HG03575 (cell line): ENCODE measurements around the gene HAL.
"Not testable (repeated sequence)": the region's sequence is repeated elsewhere in the genome, so short reads cannot be mapped to it uniquely, and the experiment has no call there.

Experiments used
- ATAC-seq: cut with Tn5 transposase; IDR thresholded peaks from one replicate; pipeline ENCODE4 v1.9.1; 2021; ENCODE audit not compliant: unreplicated experiment, insufficient number of reproducible peaks, low FRiP score; ENCODE audit errors: extremely low read depth

The HAL gene

DNA sequence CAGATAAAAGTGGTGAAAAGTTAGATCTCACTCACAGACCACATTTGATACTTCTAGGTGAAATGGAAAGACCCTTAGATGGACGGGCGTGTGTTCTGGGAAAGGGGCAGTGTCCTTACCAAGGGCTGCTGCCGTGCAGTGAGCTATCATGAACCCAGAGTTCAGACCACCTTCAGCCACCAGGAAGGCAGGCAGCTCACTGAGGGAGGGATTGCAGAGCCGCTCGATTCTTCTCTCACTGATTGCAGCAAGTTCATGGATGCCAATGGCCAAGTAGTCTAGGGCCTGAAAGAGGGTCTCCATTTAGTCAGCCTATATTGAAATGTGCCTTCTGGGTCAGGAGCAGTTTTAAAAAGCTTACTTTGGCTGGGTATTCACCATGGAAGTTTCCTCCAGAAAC is 15.7 kb downstream of the HAL start:
- ATAC-seq, result no peak

DNA sequence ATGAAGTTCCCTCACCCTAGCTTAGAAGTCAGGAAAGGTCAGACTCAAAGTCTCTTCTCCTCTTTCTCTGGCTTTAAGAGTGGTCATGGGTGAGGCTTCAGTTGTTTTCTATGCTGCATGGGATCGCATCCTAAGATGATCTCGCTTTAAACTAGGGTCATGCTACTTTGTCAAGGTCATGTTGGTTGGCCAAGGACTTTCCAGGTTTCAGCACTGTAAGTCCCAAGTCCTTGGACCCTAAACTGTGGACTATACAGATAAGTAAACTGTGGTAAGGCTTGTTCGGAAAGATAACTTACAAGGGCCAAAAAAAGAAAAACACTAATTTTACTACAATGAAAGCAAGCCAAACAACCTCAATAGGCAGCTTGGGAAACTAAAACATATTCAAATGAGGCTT is 17.4 kb downstream of the HAL start:
- ATAC-seq, result no peak

DNA sequence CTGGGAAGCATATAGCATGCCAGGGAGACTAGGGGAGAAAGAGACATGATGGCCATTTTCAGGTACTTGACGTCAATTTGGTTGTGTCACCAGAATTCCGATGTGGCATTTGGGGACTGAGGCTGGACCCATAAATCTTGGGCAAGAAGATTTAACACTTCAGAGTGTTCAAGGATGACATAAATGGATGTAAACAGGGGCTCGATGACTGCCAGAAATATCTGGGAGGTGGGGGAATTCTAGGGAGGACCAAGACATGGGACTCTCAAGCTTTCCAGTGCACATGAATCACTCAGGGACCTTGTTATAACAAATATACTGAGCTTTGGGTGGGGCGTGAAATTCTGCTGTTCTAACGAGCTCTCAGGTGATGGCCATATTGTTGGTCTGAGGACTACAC is 17.8 kb downstream of the HAL start:
- no peak for ATAC-seq

DNA sequence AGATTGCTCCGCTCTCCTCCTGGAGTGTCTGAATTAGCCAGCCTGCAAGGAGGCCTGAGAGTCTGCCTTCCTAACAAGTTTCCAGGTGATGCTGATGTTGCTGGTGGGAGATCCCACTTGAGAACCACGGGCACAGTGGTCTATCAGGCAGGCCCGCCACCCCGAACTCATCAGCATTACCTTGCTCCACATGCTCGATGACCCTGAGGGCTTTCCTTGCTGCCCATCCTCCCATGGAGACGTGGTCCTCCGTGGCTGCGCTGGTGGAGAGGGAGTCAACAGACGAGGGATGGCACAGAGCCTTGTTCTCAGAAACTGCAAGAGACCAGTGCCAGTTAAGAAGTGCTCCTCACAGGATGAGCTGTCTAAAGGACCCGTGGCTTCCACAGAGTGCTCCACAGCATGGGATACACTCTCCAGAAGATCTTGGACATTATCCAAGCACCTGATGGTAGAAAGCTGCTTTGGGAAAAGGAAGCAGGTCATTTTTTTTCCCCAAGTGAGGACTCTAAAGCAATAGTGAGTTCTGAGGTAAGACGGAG is 18.3 kb downstream of the HAL start:
- no peak for ATAC-seq

DNA sequence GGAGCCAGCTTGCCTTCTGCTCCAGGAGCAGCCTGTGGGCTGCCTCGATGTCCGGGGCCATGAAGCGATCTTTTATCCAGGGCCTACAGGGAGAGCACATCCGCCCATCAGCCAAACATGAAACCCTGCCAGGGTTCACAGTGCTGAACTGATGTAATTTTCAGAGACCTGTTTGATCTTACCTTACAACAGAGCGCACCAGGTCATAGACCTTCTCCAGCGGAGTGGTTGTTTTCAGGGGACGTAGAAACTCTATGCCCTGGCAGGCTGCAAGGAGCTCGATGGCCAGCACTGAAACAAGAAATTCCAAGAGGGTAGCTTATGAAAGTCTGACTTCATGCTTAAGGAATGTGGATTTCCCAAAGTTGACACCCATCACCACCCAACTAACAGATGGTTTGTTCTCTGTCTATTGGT is 19.7 kb downstream of the HAL start:
- no peak for ATAC-seq

DNA sequence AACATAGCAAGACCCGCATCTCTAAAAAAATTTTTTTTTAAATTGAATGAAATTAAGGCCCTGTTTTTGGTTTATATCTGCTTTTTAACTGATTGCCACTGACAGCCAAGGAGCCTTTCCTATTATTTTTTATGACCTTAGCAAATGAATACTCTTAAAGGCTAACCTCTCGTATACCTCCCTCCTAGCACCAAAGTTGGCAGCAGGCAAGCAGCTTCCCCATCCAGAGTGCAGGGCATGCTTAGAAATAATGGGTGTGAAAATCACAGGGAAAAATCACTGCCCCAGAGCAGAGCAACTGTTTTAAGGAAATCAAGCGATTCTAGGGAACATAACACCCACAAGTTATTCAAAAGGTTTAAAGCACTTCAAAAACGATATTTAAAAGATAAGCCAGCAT is 20.7 kb downstream of the HAL start:
- ATAC-seq, result no peak

DNA sequence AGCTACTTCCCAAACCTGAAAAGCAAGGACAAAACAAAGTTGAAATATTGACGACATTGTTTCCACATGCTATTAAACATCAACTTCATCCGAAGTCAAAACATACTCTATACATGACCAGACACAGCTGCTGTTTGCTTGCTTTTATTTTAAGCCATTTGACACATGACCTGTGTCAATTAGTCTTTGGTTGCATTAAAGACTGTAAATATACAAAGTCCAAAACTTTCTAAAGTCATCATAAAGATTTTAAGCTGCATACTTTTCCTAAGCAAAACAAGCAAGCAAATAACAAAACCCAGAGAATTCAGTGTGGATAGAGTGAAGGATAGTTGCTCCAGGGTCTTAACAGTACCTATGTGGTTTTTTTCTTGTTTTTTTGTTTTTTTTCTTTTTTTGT is 21.8 kb downstream of the HAL start:
- ATAC-seq, result no peak

DNA sequence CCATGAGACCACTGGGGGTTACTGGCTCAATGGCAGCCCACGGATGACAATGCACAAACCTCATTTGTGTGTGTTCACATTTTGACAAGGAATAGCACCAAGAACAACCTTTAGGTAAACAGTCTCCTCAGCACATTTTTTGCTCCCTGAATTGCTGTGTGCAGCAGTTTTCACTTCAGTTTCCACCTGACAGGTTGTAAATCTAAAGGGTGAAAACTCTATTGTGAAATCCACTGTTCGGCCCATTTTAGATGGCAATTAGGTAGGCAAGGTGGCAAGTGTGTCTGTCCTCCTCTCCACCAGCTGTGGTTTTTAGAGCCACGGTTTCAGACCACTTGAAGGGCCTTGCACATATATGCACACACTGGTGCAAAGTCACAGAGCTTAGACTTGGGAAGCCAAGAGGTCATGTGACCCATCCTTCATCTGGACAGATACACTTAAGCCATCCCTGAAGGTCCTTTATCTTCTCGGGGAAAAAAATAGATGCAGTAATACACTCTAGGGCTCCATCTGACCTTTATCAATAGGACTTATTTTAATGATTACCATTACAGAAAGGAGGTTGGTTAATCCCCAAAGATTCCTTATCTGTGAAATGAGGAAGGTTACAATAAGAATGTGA is 23.2 kb downstream of the HAL start:
- ATAC-seq, result no peak

DNA sequence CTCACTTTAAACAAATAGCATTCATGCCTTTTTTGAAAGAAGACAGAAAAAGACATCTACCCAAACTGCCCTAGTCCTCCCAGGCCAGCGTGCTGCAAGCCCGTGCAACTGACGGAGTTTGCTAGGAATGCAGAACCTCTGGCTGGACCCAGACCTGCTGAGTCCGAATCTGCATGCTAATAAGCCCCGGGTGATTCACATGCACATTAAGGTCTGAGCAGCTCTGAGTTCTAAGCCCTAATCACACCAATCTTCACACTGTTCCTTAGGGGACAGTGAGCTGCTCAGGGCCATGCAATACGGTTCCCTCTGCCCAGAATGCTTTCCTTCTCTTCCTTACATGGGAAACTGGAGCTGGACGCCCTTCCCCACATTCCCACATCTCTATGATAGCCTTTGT is 25.2 kb downstream of the HAL start:
- no peak for ATAC-seq

DNA sequence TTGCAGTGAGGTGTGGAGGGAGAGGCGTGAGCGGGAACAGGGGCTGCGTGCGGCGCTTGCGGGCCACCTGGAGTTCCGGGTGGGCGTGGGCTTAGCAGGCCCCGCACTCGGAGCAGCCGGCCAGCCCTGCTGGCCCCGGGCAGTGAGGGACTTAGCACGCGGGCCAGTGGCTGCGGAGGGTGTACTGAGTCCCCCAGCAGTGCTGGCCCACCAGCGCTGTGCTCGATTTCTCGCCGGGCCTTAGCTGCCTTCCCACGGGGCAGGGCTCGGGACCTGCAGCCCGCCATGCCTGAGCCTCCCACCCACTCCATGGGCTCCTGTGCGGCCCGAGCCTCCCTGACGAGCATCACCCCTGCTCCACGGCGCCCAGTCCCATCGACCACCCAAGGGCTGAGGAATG is 27.0 kb downstream of the HAL start:
- not testable (repeated sequence) for ATAC-seq

DNA sequence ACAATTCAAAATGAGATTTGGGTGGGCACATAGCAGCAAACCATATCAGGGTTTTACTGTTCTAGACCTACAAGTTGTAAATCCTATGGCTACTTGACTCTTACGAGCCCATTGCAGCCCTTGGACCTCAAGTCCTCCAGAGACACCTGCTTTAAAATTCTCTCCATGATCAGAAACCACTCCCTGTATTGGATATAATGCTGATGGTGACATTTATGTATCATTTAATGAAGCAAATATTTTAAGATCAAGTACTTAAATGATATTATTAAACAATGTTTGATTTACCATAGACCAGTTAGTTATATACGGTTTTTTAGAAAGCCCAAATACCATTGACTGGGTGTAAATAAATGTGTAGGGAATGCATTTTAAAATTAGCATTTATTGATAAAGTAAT is 28.8 kb downstream of the HAL start:
- no peak for ATAC-seq

DNA sequence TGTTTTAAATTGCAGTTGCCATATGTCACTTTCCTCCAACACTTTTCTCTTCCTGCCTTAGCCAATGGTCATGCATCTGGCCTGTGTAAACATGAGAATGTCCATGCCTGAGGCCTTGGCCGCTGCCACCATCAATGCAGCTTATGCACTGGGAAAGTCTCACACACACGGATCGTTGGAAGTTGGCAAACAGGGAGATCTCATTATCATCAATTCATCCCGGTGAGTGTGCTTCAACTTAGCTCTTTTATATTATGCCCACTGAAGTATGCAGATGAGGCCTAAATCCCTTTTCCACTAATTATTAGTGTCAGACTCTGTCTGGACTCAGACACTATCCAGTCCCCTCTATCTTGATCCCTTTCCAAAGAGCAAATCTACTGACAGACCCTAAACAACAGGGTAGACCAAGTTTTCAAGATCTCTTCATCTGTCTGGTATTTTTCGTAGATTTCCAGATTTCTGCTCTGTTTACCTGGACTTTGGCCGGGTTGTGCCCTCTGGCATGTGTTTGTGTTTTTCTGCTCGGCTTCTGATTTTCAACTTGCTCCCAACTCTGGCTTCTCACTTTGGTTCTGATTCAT is 29.8 kb downstream of the HAL start:
- no peak for ATAC-seq

DNA sequence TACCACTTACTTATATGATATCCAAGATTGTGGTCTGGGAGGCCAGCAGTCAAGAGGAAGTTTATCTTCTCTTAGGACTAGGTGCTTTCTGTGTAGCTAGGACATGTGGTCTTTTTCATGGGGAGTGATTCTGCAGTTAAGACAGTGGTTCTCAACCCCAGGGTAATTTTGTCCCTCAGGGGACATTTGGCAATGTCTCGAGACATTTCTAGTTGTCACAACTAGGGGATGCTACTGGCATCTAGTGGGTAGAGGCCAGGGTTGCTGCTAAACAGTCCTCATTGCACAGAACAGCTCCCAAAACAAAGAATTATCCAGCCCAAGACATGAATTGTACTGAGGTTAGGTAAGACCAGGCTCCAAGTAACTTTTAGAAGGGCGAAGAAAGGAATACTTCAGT is 33.0 kb downstream of the HAL start:
- no peak for ATAC-seq

DNA sequence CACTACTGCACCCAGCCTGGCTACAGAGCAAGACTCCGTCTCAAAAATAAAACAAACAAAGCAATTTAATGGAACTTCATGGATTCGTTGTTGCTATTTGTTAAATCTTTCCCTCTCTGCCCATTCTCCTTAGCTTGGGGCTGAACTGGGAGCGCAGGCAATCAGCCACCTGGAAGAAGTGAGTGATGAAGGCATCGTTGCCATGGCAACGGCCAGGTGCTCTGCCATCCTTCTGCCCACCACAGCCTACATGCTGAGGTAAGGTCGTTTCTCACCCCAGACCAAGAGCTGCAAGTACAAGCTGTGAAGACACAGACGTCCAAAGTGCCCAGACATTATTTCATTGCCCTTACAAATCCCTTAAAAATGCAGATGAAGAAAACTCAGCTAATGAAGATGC is 33.9 kb downstream of the HAL start:
- no peak for ATAC-seq

DNA sequence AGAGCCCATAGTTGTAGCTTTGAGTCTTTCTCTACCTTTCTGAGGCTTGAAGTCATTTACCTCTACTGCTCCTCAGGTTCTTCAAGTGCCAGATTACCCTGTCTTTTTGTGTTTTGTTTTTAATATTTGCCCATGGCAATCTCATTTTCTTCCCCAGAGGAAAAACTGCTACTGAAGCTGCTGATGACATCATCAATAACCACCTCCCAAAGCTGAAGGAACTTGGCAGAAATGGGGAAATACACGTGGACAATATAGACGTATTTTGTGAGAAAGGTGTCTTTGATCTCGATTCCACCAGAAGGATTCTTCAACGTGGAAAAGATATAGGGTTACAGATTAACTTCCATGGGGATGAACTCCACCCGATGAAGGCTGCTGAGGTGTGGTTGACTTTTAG is 35.9 kb downstream of the HAL start:
- no peak for ATAC-seq

DNA sequence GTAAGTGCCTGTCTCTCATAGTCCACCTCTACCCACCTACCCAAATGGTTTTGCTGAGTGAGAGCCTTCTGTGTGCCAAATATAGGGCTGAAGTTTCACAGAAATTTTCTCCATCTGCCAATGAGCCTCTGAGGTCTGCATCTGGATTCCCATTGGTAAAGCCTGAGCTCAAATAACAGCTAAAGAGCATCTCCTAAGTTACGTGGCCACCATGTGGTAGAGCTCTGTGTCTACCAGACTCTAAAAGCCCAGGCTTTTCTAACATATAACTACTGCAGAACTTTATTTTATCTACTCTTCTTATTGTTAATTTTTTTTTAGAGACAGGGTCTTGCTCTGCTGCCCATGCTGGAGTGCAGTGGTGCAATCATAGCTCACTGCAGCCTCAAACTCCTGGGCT is 37.0 kb downstream of the HAL start:
- no peak for ATAC-seq

DNA sequence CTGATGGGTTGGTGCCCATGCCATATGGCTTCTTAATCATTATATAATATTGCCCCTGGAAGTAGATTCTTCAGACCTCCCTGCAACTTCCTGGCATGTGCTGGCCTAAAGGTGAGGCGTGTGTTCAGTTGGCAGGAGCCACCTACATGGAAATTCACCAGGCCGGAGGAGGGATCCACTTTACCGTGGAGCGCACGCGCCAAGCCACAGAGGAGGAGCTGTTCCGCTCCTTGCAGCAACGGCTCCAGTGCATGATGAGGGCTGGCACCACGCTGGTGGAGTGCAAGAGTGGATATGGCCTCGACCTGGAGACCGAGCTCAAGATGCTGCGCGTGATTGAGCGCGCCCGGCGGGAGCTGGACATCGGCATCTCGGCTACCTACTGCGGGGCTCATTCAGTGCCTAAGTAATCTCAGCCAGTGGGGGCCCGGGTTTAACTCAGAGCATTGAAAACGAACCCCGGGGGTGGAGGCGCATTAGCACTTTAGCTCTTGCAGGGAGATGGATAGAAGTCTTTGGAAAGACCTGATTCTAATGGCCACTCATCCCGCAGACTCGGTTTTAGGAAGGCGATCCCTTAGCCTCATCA is 39.5 kb downstream of the HAL start:
- no peak for ATAC-seq

DNA sequence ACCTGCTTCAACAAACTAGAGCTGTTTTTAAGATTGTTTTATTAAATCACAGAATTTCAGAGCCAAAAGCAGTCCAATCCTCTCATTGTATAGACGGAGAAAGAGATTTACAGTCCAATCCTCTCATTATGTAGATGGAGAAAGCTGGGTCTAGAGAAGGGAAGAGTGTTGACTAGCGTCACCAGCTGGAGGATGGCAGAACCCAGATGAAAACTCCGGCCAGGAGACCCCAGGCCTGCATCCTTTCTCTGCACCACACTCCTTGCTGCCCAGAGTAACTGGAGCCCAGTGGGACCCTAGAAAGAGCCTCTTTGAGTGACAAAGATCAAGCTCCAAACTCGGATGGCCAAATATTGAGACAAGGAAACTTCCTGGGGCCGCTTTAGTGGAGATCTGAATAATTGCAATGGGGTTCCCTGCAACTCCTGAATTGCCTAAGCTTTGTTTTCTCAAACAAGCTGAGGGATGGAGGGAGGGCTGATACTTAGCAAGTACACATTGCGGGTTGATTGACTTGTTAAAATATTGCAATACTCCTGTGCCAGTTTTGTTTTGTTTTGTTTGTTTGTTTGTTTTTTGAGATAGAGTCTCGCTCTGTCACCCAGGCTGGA is 40.5 kb downstream of the HAL start:
- ATAC-seq, result no peak

DNA sequence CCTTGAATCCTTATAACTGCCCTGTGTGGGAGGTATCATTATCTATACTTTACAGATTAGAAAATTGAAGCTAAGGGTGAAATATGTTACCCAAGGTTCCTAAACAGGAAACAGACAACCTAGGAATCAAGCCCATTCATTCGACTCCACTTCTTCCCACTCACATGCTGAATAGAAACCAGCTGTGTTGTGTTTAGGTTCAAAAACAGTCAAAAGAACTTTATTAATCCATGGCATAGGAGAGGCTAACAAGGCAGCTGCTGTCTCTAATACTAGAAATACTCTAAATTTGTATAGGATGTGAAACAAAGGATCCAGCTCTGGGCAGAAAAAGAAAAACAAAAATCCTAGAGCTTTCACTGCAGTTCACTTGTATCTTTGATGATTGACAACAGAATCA is 43.1 kb downstream of the HAL start:
- ATAC-seq, result no peak

DNA sequence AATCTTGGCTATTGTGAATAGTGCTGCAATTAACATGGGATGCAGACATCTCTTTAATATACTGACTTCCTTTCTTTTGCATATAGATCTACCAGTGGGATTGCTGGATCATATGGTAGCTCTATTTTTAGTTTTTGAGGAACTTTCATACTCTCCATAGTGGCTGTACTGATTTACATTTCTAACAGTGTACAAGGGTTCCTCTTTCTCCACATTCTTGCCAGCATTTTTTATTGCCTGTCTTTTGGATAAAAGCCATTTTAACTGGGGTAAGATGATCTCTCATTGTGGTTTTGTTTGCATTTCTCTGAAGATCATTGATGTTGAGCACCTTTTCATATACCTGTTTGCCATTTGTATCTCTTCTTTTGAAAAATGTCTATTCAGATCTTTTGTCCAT is 44.6 kb downstream of the HAL start:
- ATAC-seq, result no peak
